GM18873 (cell line): ENCODE measurements around the gene ZNF41.
A peak's percentile ranks its signal among the peaks of the same experiment; 100 is the strongest.
"Not testable (repeated sequence)": the region's sequence is repeated elsewhere in the genome, so short reads cannot be mapped to it uniquely, and the experiment has no call there.

Source experiments
- ATAC-seq: cut with Tn5 transposase; IDR thresholded peaks from one replicate; pipeline ENCODE4 v1.9.1; 2021; ENCODE audit warnings: mild to moderate bottlenecking, moderate library complexity, moderate number of reproducible peaks; ENCODE audit not compliant: unreplicated experiment, low FRiP score

The ZNF41 gene

DNA sequence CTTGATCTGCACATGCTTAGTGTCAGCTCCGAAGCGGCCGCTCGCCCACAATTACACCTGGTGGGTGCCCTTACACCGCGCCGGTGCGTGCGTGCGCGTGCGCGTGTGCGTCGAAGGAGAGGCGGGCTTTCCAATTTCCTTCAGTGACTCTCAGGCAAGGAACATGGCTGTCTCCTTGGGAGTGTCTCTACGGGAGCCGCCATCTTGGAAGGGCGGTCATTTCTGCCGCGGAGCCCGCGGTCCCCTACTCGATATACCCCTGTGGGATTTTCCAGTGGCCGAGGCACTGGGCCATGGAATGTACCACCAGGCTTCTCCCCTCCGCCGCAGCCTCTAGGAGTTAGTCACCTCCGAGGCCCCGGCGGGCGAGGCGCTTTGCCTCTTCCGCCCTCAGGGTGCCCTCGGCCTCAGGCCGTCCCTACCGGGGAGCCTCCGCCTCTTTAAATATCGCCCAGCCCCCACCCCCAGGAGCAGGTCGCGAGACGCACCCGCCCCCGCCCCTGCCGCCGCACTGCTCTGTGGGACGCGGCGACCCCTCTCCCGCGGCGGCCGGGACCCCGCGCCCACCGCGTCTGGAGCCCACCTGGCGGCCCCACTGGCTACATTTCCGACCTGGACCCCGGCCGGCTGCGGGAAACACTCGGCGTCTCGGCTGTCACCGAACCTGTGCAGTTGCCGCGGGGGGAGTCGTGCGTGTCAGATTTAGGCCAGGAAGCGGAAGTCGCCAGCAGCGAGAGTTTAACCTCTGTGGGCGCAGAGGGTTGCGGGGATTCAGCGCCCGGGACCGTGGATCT is at the start of gene ZNF41:
Gene ZNF41, minus strand, starts transcription at position 711 of the 794 bp plus-strand sequence. CDS start 15,741 bp downstream, outside the sequence.
- peak; percentile 72 for ATAC-seq

DNA sequence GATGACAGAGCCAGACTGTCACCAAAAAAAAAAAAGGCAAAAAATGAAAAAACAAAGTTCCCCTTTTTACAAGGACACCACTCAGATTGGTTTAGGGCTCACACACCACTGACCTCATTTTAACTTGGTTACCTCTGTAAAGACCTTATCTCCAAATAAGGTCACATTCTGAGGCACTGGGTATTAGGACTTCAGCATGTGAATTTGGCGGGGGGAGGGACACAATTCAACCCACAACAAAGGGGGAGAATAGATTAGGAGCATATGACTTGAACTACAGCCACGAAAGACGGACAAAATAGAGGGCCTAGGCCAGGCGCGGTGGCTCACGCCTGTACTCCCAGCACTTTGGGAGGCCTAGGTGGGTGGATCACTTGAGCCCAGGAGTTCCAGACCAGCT is 47.0 kb upstream of the ZNF41 start:
- no peak for ATAC-seq

DNA sequence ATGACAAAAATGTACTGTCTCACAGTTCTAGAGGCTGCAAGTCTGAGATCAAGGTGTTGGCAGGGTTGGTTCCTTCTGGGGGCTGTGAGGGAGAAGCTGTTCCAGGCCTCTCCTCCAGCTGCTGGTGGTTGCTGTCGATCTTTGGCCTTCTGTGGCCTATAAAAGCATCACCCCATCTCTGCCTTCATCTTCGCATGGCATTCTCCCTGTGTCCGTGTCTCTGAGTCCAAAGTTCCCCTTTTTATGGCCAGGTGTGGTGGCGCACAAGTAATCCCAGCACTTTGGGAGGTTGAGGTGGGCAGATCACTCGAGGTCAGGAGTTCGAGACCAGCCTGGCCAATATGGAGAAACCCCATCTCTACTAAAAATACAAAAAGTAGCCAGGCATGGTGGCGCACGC is 46.5 kb upstream of the ZNF41 start:
- ATAC-seq = no peak

DNA sequence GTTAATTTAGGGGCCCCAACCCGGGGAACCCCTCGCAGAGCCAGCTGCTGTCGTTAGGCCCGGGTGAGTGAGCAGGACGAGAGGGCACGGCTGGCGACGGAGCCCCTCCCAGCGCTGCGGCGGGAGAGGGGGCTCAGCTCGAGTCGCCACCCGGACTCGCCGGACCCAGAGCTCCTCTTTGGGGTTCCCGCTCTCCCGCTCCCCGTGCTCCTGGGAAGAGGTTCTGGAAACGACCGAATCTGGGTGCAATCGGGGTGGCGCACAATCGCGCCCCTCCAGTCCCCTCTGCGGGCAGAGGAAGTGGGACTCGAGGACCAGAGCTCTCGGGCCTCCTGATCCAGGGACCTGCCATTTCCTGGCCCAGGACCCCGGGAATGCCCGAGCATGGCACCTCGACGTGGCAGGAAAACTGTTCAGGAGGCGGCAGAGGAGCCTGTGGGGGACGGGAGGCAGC is 40.7 kb upstream of the ZNF41 start:
- no peak for ATAC-seq

DNA sequence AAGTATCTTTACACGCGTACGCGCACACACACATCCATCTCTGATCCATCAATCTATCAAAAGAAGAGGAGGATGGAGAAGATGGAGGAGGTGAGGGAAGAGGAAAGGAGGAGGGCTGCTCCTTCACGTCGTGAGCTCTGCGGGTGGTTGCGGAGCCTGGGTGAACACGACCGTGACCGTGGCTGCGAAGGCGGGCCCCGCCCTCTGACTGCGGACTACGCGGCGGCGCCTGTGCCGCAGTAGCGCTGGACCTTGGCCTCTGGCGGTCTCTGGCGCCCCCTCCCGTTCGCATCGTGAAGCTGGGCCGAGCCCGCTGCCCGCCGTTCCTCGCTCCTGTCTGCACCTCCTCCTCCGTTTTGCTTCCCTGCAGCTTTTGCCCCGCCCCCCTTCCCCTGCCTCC is 40.3 kb upstream of the ZNF41 start:
- peak; percentile 62 for ATAC-seq

DNA sequence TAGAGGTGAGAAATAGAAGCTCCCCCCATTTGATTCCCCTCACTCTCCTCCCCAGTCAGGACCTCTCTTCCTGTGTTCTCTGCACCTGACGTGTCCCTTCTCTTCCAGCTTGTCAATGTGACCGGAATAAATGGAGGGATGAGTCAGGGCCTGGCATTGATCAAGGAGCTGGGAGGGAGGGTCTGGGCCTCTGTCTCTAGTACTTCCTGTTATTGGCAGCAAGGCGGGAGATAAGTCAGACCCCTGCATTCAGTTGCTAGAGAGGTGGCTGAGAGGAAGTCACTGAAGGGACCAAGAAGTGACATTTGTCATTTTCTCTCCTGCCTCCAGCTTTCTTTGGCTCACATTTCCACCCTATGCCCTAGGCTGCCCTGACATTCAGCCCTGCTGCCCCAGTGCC is 35.1 kb upstream of the ZNF41 start:
- no peak for ATAC-seq

DNA sequence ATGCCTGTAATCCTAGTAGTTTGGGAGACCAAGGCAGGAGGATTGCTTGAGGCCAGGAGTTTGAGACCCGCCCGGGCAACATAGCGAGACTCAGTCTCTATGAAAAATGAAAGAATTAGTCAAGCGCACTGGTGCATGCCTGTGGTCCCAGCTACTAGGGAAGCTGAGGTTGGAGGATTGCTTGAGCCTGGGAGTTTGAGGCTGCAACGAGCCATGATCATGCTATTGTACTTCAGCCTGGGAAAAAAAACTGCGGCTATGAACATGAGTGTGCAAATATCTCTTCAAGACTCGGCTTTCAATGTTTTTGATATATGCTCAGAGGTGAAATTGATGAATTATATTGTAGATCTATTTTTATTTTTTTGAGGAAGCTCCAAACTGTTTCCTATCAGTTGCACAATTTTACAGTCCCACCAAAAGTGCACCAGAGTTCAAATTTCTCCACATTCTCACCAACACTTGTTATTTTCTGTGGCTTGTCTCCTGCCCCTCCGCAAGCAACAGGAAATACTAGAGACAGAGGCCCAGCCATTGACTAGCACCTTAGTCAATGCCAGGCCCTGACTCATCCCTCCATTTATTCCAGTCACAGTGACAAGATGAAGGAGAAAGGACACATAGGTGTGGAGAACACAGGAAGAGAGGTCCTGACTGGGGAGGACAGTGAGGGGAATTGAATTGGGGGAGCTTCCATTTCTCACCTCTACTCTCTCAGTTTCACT is 33.1 kb upstream of the ZNF41 start:
- no peak for ATAC-seq

DNA sequence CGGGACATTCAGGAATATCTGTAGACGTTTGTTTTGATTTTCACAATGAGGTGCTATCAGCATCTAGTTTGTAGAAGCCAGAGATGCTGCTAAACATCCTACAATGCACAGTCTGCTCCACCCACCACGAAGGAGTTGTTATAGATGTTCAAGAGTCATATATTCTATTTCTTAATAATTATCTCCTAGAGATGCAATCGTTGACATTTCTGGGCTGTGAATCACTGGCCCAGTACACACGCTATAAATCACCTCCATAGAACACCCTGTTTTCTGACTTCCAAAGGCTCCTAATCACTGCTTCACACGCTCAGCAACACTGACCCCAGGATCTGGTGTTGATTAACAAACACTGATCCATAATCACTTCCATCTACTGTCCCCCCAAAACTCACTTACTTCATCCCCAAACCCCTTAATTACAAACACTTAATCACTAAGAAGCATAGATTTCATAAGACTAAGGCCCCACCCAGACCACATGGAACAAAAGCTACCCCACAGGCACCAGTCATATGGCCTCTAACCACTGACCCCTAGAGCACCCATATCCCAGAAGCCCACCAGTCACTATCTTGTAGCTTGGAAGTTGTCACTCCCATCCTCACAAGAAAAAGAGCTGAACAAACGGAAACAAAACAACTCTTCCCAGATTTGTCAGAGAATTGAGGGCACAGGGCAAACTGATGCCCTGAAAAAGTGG is 31.7 kb upstream of the ZNF41 start:
- ATAC-seq = no peak

DNA sequence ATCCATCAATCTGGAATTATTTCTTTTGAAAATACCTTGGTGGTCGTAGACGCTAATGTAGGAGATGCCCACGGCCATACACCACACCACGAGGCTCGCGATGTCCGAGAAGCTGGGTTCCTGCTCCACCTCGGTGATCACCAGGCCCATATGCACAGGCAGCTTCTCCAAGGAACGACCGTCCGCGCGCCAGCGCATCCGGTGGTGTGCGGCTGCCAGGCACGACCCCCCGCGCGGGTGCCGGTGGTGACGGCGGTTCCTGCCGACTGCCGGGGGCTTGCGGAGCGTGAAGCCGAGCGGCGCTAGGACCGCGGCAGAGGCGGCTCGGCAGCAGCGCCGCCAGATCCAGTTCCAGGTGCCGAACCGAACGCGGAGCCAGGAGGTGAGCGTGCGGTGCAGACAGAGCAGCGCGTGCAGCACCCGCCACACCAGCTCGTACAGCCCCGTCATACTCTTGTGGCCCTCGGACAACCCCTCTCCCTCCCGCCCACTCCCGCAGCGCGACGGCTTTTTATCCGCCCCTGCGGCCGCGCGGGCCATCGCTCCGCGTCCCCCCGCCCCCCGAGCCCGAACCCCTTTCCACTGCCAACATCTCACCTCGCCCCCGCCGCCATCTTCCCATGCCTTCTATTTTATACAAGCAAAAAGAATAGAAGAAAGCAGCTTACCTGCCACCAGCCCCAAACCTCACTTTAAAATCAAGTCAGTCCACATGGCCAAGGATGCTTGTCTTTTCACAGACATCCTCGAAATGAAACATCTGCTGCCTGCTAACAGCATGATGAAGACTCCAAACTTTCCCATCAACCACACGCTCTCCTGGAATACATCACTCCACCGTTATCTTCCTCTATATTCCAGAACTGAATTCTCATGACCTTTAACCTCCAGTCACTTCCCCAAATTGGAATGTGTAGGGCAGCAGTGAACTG is 30.3 kb upstream of the ZNF41 start:
- not testable (repeated sequence) for ATAC-seq

DNA sequence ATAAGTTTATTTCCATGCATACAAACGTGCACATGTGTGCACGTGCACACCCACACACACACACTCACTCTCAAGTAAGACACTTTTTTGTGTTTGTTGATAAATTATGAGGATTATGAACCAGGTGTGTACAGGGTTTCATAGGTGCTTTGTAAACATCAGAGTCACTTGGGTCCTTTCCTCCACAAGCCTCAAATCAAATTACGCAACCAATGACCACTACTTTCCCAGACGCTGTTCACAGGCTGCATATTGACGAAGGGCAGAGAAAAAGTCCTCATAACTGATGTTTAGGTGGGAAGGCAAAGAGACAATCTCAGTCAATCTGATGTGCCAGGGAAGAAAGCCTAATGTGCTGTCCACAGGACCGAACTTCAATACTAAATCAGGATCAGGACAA is 29.4 kb upstream of the ZNF41 start:
- ATAC-seq = not testable (repeated sequence)

DNA sequence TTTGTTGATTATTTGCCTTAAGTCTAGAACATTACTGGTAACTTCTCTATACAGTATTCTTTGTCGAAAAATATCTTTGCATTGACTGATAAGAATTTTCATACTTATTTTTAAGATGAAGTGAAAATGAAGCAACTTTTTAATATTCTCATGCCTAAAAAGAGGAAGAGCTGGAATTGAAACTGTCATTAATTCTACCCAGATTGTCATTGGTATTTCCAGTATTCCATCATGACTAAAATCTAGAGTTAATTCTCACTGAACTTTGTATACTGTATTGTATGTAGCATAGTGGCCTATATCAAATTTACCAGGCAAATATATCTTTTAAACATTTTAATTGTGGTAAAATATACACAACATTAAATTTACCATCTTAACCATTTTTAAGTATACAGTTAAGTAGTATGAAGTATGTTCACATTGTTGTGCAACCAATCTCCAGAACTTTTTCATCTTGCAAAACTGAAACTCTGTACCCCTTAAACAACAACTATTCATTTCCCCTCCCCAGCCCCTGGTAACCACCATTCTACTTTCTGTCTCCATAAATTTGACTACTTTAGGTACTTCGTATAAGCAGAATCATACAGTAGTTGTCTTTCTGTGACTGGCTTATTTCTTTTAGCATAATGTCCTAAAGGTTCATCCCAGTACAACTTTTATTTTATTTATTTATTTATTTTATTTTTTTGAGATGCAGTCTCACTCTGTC is 24.3 kb upstream of the ZNF41 start:
- ATAC-seq = no peak

DNA sequence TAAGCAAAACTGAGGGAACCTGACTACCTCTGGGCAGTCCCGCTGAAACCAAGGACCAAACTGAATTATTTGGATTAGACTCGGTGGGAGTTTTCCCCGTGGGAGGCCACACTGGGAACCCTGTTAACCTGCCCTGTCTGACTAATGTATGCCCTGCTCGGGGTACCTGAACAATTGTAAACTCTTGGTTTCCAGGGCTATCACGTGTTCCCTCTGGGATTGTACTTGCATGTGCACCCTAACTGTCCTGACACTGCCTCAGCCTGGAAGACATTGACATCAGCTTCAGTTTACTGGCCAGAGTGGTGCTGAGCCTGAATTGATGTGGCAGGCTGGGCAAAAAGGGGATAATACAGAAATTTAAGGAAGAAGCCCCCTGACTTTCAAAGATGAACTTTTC is 20.1 kb upstream of the ZNF41 start:
- ATAC-seq = no peak

DNA sequence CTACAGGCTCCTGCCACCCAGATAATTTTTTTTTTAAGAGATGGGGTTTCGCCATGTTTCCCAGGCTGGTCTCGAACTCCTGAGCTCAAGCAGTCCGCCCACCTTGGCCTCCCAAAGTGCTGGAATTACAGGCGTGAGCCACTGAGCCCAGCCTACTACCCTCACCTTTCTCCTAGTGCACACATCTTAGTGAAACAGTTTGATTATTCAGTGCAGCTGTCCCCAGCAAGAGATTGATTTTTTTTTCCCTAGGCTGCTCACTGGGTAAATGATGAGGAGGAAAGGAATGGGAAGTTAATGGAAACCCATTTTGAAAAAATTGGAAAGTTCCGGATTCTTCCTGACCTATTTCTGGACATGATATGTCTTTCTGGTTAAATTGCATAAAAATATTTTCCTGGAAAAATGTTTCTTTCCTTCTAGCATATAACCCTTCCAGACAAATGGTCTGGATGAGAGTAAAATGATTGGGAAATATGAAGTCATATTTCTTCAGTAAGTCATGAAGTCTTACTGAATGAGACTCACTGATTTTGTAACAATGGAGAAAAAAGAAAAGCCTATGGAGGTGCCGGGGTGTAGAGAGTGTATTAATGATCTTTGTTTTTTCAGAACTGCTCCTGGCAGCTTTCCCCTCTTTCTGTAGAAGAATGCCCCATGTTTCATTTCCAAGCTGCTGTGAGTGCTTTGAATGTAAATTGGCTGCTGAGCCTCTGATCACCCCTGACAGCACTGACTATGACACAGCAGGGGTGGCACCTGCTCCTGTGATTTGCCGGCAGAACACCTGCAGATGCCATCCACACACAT is 19.5 kb upstream of the ZNF41 start:
- ATAC-seq = no peak

DNA sequence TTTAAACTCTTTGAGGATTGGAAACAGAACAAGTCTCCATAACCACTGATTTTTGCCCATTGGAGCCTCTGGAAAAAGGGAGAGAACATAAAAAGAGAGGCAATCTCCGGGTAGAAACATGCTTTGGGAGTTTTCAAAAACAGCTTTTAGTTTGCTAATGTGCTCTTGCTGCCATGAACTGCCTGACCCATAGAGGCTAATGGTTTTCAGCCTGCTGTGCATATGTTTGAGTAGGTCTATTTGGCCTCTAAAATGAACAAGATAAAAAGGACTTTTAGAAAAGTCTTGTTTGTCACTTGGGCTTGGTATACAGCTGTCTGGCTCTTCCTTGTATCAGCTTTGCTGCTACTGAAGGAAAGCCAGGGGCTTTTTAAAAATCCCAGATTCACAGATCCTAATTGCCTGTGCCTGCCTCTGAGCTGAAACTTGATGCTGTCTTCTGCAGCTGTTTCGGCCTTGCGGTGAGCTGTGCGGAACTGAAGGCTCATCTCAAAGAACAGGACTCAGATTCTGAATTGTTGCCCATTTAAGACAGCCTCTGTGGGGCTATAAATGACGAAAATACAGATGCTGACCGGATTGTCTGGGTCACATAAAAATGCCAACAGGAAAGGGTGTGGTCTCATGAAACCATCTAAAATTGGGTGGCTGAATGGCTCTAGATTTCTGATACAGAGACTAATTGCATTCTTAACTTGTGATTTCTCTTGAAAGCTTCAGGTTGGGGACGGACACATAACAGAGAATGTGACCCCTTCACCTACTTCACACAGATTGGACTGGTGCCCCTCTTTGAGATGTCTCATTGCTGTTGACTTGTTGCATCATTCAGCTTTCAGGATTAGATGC is 18.4 kb upstream of the ZNF41 start:
- no peak for ATAC-seq

DNA sequence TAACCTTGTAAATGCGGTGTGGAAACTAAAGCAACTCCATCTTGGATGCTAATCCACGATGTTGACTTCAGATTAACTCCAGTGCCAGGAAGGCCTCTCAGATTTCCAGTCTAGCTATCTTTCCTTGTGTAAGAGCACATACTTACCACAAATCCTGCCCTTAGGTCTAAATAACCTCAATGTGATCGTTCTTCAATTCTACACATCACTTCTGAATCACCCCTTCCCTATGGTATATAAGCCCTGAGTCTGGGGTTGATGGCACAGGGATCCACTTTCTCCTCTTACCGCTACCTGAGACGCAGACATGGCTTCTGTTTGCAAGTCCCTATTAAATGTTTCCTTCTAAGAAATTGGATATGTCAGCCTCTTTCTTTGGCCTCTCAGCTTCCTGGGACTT is 17.5 kb upstream of the ZNF41 start:
- ATAC-seq = no peak

DNA sequence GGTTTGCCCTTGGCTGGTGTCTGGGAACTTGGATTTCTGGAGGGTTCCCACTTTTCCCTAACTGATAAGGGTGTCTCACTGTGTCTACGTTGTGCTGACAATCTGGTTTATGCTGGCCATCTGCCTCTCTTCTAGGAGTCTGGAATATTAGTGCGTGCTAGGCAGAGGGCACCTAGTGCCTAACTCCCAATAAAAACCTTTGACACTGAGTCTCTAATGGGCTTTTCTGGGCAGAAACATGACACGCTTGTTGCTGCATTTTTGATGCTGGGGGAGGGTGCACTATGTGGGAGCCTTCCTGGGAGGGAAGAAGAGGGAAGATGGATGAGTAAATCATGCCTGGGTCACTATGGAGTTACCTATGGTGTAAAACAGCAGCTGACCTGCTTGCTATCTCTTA is 16.3 kb upstream of the ZNF41 start:
- no peak for ATAC-seq

DNA sequence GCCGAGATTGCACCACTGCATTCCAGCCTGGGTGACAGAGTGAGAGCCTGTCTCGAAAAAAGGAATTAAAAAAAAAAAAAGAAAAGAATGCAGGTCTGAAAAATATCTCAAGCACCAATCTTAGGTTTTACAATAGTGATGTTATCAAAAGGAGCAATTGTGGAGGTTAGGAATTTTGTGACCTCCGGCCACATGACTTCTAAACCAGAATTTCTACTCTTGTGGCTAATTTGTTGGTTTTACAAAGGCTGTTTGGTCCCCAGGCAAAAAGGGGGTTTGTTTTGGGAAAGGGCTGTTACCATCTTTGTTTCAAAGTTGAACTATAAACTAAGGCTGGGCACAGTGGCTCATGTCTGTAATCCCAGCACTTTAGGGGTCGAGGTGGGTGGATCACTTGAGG is 15.4 kb upstream of the ZNF41 start:
- ATAC-seq = no peak
